Measurements from ENCODE around the gene EGFL7. TPM values are rescaled to one million over a fixed set of nuclear protein-coding genes. Genes with fewer than 3 reads are reported as not detected.

The EGFL7 gene
- total and polyA plus RNA-seq, 4 donors: 128 to 379 (median 226) TPM

DNA sequence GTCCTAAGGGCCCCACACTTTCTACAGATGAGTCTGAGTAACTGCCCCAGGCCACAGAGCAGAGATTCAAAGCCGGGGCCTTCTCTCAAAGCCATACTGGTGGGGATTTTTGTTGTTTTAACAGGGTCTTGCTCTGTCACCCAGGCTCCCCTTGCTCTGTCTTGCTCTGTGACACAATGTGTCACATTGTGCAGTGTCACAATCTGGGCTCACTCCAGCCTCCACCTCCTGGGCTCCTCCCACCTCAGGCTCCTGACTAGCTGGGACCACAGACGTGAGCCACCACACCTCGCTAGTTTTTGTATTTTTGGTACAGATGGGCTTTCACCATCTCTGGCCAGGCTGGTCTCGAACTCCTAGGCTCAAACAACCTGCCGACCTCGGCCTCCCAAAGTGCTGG is 15.9 kb downstream of the EGFL7 start:
- H3K36me3 ChIP-seq (ENCODE audit: control insufficient read depth in 4 of 4, insufficient read depth in 4 of 4, low read length in 4 of 4): peaks cover 0 to 22% (median 0%) of the 10 kb centered on the region in 4 donors
- DNase-seq (no peak), ATAC-seq (ENCODE audit: insufficient read depth, low FRiP score) (no peak)
- H3K27ac ChIP-seq (ENCODE audit: low read depth in 1 of 2, low read length in 1 of 2): peak overlapping the region in 1 of 2 donors; percentile 52
- H3K4me1 ChIP-seq (ENCODE audit: control insufficient read depth in 5 of 5, insufficient read depth in 5 of 5, low read length in 5 of 5): peaks cover 0 to 9% (median 0%) of the 10 kb centered on the region in 5 donors
- 67 to 71% methylated on average over 6 of the region's 6 CpGs for WGBS, 2 donors
- no peak overlapping the region for H3K9ac ChIP-seq (ENCODE audit: insufficient read depth in 1 of 2, low read length in 2 of 2)
- no peak for TF ChIP-seq CTCF (IDR thresholded peaks at IDR 0.05; ENCODE audit: control extremely low read depth, extremely low read depth)
- H3K9me3 ChIP-seq (ENCODE audit: control insufficient read depth in 4 of 4, insufficient read depth in 3 of 4, low read length in 3 of 4): no peaks in the 10 kb centered on the region
- no peaks in the 10 kb centered on the region for H3K27me3 ChIP-seq (ENCODE audit: control insufficient read depth in 3 of 3, insufficient read depth in 3 of 3, low read length in 2 of 3)
- H3K4me3 ChIP-seq: no peak overlapping the region

DNA sequence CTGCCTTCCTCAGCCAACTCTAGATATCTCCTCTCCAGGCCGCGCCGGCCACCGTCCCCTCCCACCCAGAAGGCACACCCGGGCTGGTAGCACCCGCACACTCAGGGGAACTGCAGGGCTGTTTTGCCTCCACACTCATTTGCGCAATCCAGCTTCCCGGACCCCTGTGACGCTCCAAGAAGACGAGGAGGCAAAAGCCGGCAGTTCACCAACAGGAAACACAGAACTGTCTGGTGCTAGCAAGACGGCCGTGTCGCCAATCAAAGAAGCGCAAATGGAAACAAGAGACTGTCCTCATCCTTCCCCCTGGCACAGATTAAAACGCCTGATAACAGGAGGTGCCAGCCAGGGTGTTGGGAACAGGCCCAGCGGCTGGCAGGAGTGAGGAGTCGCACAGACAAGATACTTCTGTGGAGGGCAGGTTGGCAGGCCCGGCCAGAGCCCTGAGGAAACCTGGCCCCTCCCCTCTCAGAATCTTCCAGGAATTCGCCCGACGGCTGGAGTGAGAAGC is 16.8 kb downstream of the EGFL7 start:
- WGBS, 2 donors: 13 to 31% methylated on average over 22 of the region's 22 CpGs
- H3K9me3 ChIP-seq (ENCODE audit: control insufficient read depth in 4 of 4, insufficient read depth in 3 of 4, low read length in 3 of 4): no peaks in the 10 kb centered on the region
- no peak overlapping the region for H3K4me3 ChIP-seq
- ATAC-seq (ENCODE audit: insufficient read depth, low FRiP score) (no peak), DNase-seq (peak in 2 of 3 donors; percentile 40 to 57)
- peaks cover 0 to 16% (median 0%) of the 10 kb centered on the region in 4 donors for H3K36me3 ChIP-seq (ENCODE audit: control insufficient read depth in 4 of 4, insufficient read depth in 4 of 4, low read length in 4 of 4)
- peak overlapping the region in 1 of 2 donors; percentile 54 for H3K27ac ChIP-seq (ENCODE audit: low read depth in 1 of 2, low read length in 1 of 2)
- H3K27me3 ChIP-seq (ENCODE audit: control insufficient read depth in 3 of 3, insufficient read depth in 3 of 3, low read length in 2 of 3): no peaks in the 10 kb centered on the region
- H3K9ac ChIP-seq (ENCODE audit: insufficient read depth in 1 of 2, low read length in 2 of 2): no peak overlapping the region
- H3K4me1 ChIP-seq (ENCODE audit: control insufficient read depth in 5 of 5, insufficient read depth in 5 of 5, low read length in 5 of 5): peaks cover 0 to 9% (median 0%) of the 10 kb centered on the region in 5 donors
- no peak for TF ChIP-seq CTCF (IDR thresholded peaks at IDR 0.05; ENCODE audit: control extremely low read depth, extremely low read depth)

DNA sequence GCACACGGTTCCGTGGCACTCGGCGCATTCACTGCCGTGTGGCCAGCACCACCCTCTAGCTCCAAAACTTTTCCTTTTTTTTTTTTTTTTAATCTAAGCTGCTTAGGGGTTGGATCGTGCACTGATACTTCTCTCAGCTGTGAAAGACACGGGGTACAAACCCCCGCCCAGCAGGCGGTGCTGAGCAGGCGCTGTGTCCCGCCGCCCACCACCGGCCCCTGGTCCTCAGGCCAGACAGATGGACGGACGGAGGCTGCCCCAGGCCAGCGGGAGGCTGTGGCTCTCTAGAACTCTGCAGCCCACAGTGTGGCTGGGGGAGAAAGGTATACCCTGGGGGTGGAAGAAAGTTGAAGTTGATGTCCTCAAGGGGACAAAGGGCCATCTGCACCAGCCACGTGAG is 18.3 kb downstream of the EGFL7 start:
- DNase-seq: no peak
- no peak overlapping the region for H3K9ac ChIP-seq (ENCODE audit: insufficient read depth in 1 of 2, low read length in 2 of 2)
- H3K9me3 ChIP-seq (ENCODE audit: control insufficient read depth in 4 of 4, insufficient read depth in 3 of 4, low read length in 3 of 4): no peaks in the 10 kb centered on the region
- ATAC-seq (ENCODE audit: insufficient read depth, low FRiP score): no peak
- no peak for TF ChIP-seq CTCF (IDR thresholded peaks at IDR 0.05; ENCODE audit: control extremely low read depth, extremely low read depth)
- 93 to 95% methylated on average over 17 of the region's 17 CpGs for WGBS, 2 donors
- H3K4me1 ChIP-seq (ENCODE audit: control insufficient read depth in 5 of 5, insufficient read depth in 5 of 5, low read length in 5 of 5): peaks cover 0 to 19% (median 9%) of the 10 kb centered on the region in 5 donors
- H3K4me3 ChIP-seq: no peak overlapping the region
- no peak overlapping the region for H3K27ac ChIP-seq (ENCODE audit: low read depth in 1 of 2, low read length in 1 of 2)
- no peaks in the 10 kb centered on the region for H3K27me3 ChIP-seq (ENCODE audit: control insufficient read depth in 3 of 3, insufficient read depth in 3 of 3, low read length in 2 of 3)
- H3K36me3 ChIP-seq (ENCODE audit: control insufficient read depth in 4 of 4, insufficient read depth in 4 of 4, low read length in 4 of 4): peaks cover 0 to 14% (median 0%) of the 10 kb centered on the region in 4 donors
